ENCODE data around the gene TP53INP2. TPM values are rescaled to one million over a fixed set of nuclear protein-coding genes. Genes with fewer than 3 reads are reported as not detected.
A peak's percentile ranks its signal among the peaks of the same experiment; 100 is the strongest.

Gene TP53INP2
- total and polyA plus RNA-seq, 2 donors from 2014 or later: 23.3 to 31.9 TPM

DNA sequence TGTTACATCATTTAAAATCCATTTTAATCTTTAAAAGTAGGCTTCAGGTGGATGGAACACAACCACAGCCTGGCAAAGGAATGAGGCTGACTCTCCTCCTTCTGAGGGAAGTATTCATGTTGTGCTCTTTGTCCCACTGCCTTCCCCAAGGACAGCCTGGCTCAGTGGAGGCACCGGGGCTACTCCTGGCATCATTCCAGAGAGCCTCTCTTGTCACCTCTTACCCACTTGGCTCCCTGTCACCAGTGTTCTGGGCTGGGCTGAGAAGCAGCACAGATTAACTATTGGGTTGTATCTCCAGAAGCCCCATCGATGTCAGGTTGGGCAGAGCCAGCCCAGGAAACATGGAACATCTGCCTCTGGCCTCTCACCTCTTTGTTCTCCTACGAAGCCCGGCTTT, 10.7 kb upstream of the TP53INP2 start:
- FAIRE-seq: no peak
- no peaks in the 10 kb centered on the region for H3K4me1 ChIP-seq (ENCODE audit: control insufficient read depth in 2 of 3, insufficient read depth in 2 of 3, low read depth in 1 of 3, low read length in 3 of 3)
- H3K9me3 ChIP-seq (ENCODE audit: control insufficient read depth in 2 of 3, insufficient read depth in 1 of 3, low read length in 3 of 3): no peaks in the 10 kb centered on the region
- H3K9ac ChIP-seq (ENCODE audit: low read length in 3 of 3): no peak overlapping the region
- no peak overlapping the region for H3K27ac ChIP-seq (ENCODE audit: low read depth in 2 of 2, low read length in 2 of 2)
- intact Hi-C loops (cut with DNase I): no loop called here
- DNase-seq: no peak
- H3K27me3 ChIP-seq (ENCODE audit: control insufficient read depth, insufficient read depth, low read length): no peaks in the 10 kb centered on the region
- H3K36me3 ChIP-seq (ENCODE audit: control insufficient read depth in 2 of 3, insufficient read depth in 3 of 3, low read length in 3 of 3): no peaks in the 10 kb centered on the region
- TF ChIP-seq, protein P1, sequence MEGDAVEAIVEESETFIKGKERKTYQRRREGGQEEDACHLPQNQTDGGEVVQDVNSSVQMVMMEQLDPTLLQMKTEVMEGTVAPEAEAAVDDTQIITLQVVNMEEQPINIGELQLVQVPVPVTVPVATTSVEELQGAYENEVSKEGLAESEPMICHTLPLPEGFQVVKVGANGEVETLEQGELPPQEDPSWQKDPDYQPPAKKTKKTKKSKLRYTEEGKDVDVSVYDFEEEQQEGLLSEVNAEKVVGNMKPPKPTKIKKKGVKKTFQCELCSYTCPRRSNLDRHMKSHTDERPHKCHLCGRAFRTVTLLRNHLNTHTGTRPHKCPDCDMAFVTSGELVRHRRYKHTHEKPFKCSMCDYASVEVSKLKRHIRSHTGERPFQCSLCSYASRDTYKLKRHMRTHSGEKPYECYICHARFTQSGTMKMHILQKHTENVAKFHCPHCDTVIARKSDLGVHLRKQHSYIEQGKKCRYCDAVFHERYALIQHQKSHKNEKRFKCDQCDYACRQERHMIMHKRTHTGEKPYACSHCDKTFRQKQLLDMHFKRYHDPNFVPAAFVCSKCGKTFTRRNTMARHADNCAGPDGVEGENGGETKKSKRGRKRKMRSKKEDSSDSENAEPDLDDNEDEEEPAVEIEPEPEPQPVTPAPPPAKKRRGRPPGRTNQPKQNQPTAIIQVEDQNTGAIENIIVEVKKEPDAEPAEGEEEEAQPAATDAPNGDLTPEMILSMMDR (IDR thresholded peaks at IDR 0.05; ENCODE audit: borderline replicate concordance, extremely low read depth, insufficient read depth): no peak
- no peak overlapping the region for H3K4me3 ChIP-seq (ENCODE audit: low read length in 3 of 3)

DNA sequence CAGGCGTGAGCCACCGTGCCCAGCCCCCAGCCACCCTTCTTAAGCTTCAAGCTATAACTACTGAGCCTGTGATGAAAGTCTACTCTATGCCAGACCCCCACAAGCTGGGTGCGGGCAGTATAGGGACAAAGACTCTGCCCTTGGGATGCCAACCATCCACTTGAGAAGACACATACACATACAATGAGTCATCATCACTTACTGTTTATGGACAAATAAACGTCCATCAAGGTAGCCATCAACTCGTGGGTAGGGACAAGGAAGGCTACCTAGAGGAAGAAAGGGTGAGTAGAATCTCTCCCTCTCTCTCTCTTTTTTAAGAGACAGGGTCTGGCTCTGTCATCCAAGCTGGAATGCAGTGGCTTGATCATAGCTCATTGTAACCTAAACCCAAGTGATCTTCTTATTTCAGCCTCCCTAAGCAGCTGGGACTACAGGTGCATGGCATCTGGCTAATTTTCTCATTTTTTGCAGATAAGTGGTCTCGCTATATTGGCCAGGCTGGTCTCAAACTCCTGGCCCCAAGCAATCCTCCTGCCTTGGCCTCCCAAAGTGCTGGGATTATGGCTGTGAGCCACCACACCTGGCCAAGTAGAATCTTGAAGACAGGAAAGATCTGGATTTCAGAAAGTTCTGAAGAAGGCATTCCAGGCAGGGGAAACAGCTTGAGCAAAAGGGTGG, 2.6 kb upstream of the TP53INP2 start:
- DNase-seq (no peak), FAIRE-seq (no peak)
- TF ChIP-seq, protein P1 (IDR thresholded peaks at IDR 0.05; ENCODE audit: borderline replicate concordance, extremely low read depth, insufficient read depth): no peak
- intact Hi-C loops (cut with DNase I): no loop called here
- H3K9ac ChIP-seq (ENCODE audit: low read length in 3 of 3): no peak overlapping the region
- no peak overlapping the region for H3K4me3 ChIP-seq (ENCODE audit: low read length in 3 of 3)
- no peaks in the 10 kb centered on the region for H3K27me3 ChIP-seq (ENCODE audit: control insufficient read depth, insufficient read depth, low read length)
- no peaks in the 10 kb centered on the region for H3K9me3 ChIP-seq (ENCODE audit: control insufficient read depth in 2 of 3, insufficient read depth in 1 of 3, low read length in 3 of 3)
- H3K4me1 ChIP-seq (ENCODE audit: control insufficient read depth in 2 of 3, insufficient read depth in 2 of 3, low read depth in 1 of 3, low read length in 3 of 3): peaks cover 0 to 25% (median 19%) of the 10 kb centered on the region in 3 donors
- H3K36me3 ChIP-seq (ENCODE audit: control insufficient read depth in 2 of 3, insufficient read depth in 3 of 3, low read length in 3 of 3): no peaks in the 10 kb centered on the region
- no peak overlapping the region for H3K27ac ChIP-seq (ENCODE audit: low read depth in 2 of 2, low read length in 2 of 2)

DNA sequence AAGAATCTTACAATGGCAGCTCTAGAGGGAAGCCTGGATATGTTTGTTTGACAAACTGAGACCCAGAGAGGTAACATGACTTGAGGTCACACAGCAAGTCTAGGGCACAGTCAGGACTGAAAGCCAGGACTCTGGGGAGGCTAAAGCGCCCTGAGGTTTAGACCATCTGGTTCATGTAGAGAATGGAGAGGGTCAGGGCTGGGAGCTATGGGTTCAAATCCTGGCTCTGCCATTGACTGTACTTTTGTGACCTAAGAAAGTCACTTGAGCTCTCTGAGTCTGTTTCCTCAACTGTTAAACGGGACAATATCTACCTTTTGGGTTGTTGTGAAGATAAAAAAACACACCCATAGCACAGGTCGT, 1.1 kb upstream of the TP53INP2 start:
- peak overlapping the region; percentile 82 to 88 (median 84) for H3K4me3 ChIP-seq (ENCODE audit: low read length in 3 of 3)
- H3K9ac ChIP-seq (ENCODE audit: low read length in 3 of 3): peak overlapping the region; percentile 35 to 99 (median 71)
- TF ChIP-seq, protein P1 (IDR thresholded peaks at IDR 0.05; ENCODE audit: borderline replicate concordance, extremely low read depth, insufficient read depth): no peak

More for the DNA sequence above, 1.1 kb upstream of the TP53INP2 start:
- H3K27ac ChIP-seq (ENCODE audit: low read depth in 2 of 2, low read length in 2 of 2): no peak overlapping the region
- intact Hi-C loops (cut with DNase I): no loop called here
- H3K4me1 ChIP-seq (ENCODE audit: control insufficient read depth in 2 of 3, insufficient read depth in 2 of 3, low read depth in 1 of 3, low read length in 3 of 3): peaks cover 0 to 30% (median 22%) of the 10 kb centered on the region in 3 donors
- no peaks in the 10 kb centered on the region for H3K27me3 ChIP-seq (ENCODE audit: control insufficient read depth, insufficient read depth, low read length)
- H3K9me3 ChIP-seq (ENCODE audit: control insufficient read depth in 2 of 3, insufficient read depth in 1 of 3, low read length in 3 of 3): no peaks in the 10 kb centered on the region
- no peak for DNase-seq
- no peaks in the 10 kb centered on the region for H3K36me3 ChIP-seq (ENCODE audit: control insufficient read depth in 2 of 3, insufficient read depth in 3 of 3, low read length in 3 of 3)
- no peak for FAIRE-seq
